HepG2 (cell line): ENCODE measurements around the gene MYOZ3.

Source experiments
- ARNTL ChIP-seq: sonication (generic); formaldehyde crosslinking; IDR thresholded peaks from 2 replicates; pipeline ENCODE4 v1.4.0; 2020; ENCODE audit warnings: mild to moderate bottlenecking, missing genetic modification reagents
- ATAD3A ChIP-seq: sonication (generic); formaldehyde crosslinking; IDR thresholded peaks from 2 replicates; pipeline ENCODE4 v1.4.0; 2020; ENCODE audit warnings: missing genetic modification reagents
- BRF2 ChIP-seq: sonication (generic); formaldehyde crosslinking; IDR thresholded peaks from 2 replicates; pipeline ENCODE4 v1.8.1; 2022; ENCODE audit warnings: mild to moderate bottlenecking, missing genetic modification reagents
- CSRNP1 ChIP-seq: sonication (generic); formaldehyde crosslinking; IDR thresholded peaks from 2 replicates; pipeline ENCODE4 v1.8.1; 2023; ENCODE audit warnings: mild to moderate bottlenecking, missing genetic modification reagents
- CTCF ChIP-seq: sonication (generic); formaldehyde crosslinking; IDR thresholded peaks from 2 replicates; pipeline ENCODE4 v1.5.0; 2020; ENCODE audit warnings: mild to moderate bottlenecking, missing genetic modification reagents, moderate library complexity
- ETS1 ChIP-seq: sonication (generic); formaldehyde crosslinking; IDR thresholded peaks from 2 replicates; pipeline ENCODE4 v1.4.0; 2020; ENCODE audit warnings: missing genetic modification reagents
- HNF1B ChIP-seq: sonication (generic); formaldehyde crosslinking; IDR thresholded peaks from 2 replicates; pipeline ENCODE4 v1.5.1; 2020; ENCODE audit warnings: mild to moderate bottlenecking, moderate library complexity, missing genetic modification reagents
- RBM39 ChIP-seq: fragments of 200-400 bp; formaldehyde crosslinking; IDR thresholded peaks from one replicate; pipeline ENCODE4 v1.6.1; 2018; ENCODE audit warnings: antibody characterized with exemption, mild to moderate bottlenecking, low read depth, low read length; ENCODE audit not compliant: poor library complexity, severe bottlenecking
- RXRA ChIP-seq: sonication (generic); formaldehyde crosslinking; IDR thresholded peaks from 2 replicates; pipeline ENCODE4 v1.5.1; 2020; ENCODE audit warnings: missing genetic modification reagents
- TFE3 ChIP-seq: IDR thresholded peaks from 2 replicates; pipeline ENCODE4 v1.6.1; 2016
- ZNF207 ChIP-seq: fragments of 450-650 bp; IDR thresholded peaks from 2 replicates; pipeline ENCODE4 v1.6.1; 2016; ENCODE audit warnings: antibody characterized with exemption, borderline replicate concordance
- ZNF274 ChIP-seq: sonication (generic); formaldehyde crosslinking; IDR thresholded peaks from 2 replicates; pipeline ENCODE4 v1.5.1; 2020; ENCODE audit warnings: mild to moderate bottlenecking, missing genetic modification reagents

- TF ChIP-seq ATAD3A (CRISPR knock-in tag), result no peak
- no peak for TF ChIP-seq ARNTL (CRISPR knock-in tag)
- no peak for TF ChIP-seq ZNF274
- peak; percentile 52 for TF ChIP-seq CTCF (CRISPR knock-in tag)
- TF ChIP-seq HNF1B (CRISPR knock-in tag), result no peak
- TF ChIP-seq TFE3 (CRISPR knock-in tag), result no peak
- TF ChIP-seq RXRA (CRISPR knock-in tag), result no peak
- no peak for TF ChIP-seq ETS1 (CRISPR knock-in tag)
- no peak for TF ChIP-seq BRF2 (CRISPR knock-in tag)
- no peak for TF ChIP-seq CSRNP1 (CRISPR knock-in tag)
- TF ChIP-seq RBM39, result no peak
- TF ChIP-seq ZNF207, result no peak
Observed at GRCh38 chr5:150613991-150614660, 46.9 kb upstream of the MYOZ3 start.
